ENCODE measurements around the gene WNT9A.
"Not testable (repeated sequence)": the region's sequence is repeated elsewhere in the genome, so short reads cannot be mapped to it uniquely, and the experiment has no call there.

Gene WNT9A

DNA sequence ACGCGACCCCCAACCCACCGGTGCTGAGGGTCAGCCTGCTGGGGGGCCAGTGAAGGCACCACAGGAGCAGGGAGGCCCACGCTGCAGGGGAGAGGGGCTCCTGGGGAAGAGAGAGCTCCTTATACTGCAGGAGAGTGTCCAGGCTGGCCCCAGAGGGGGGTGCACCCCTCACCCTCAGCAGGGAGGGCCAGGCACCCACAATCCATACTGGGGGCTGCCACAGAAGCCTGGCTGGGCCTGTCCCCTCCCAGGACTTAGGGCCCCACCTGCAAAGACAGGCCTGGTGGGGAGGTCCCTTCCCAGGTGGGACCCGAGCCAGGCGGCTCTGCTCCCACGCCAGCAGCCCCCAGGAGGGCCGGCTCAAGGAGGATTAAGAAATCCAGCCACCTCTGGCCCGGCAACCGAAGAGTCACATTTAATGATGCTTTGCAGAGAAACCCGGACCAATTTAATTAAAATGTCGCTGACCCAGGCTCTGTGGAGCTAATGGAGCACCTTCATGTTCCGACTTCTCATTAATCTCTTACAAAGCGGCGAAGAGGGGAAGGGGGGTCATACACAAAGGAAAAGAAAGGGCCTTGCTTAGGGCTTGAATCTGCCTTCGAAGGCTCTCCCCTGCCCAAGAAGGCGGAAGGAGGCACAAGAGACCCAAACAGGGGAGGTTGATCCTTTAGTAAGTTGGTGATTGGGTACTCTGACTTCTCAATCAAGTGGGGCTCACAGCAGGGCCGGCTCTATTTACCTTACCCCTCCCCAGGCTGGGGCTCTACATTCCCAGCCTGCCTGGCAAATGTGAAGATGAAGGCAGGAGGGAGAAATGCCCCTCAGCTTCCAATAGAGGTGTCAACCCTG is 25.0 kb downstream of the WNT9A start:
- DNase-seq, result no peak

GRCh38 chr1:227921461-227922185 is 26.1 kb downstream of the WNT9A start:
- no peak for DNase-seq

- DNase-seq, result no peak
These were observed 26.8 kb downstream of the WNT9A start for GRCh38 chr1:227920896-227921295.

DNA sequence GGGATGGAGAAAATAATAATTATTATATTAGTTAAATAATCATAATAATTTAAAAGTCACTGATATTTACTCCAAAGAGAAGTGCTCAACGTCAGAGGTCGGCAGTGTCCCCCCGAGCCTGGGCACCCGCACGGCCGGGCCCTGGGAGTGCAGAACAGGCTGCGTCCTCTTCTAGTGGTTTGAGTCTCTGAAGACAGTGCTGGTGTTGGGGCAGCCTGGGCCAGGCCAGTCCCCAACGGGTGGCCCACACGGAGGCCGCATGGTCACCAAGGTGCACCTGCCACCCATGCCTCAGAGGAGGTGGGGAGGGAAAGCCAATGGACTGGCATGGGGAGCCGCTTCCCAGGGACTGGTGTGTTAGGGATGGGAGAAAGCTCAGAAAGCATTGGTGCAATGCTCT is 27.3 kb downstream of the WNT9A start:
- no peak for DNase-seq

DNA sequence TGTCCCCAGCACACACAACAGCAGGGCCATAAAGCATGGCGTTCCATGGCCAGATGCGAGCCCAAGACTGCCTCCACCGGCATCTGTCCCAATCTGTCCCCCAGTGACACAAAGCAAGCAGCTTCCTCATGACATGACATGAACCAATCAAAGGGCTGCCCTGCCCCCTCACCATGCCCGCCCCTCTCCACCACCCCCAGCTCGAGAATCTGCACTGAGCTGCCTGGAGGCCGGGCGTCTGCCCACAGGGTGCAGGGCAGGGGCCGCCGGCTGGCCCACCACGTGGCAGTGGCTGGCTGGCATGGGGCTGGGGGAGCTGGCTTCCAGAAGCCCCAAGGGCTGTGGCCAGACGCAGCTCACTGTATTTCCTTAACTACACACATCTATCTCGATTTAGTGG is 27.8 kb downstream of the WNT9A start:
- DNase-seq, result no peak

GRCh38 chr1:227918736-227919135 is 29.0 kb downstream of the WNT9A start:
- no peak for DNase-seq

DNA sequence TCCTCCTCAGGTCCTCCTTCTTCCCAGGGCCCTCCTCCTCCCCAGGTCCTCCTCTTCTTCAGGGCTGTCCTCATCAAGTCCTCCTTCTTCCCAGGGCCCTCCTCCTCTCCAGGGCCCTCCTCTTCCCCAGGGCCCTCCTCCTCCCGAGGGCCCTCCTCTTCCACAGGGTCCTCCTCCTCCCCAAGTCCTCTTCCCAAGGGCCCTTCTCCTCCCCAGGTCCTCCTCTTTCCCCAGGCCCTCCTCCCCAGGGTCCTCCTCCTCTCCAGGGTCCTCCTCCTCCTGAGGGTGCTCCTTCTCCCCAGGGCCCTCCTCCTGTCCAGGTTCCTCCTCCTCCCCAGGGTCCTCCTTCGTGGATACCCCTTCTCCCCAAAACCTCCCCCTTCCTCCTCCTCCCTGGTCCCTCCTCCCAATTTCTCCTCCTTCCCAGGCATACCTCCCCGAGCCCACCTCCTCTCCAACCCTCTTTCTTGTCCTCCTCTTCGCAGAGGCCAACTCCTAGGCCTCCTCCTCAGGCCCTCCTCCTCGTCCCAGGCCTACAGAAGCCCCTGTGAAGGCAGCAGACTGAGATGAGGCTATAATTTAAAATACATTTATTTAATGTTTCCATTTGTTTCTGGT is 29.5 kb downstream of the WNT9A start:
- DNase-seq, result no peak

- DNase-seq, result no peak
These were observed 30.4 kb downstream of the WNT9A start for GRCh38 chr1:227917081-227917950.

DNA sequence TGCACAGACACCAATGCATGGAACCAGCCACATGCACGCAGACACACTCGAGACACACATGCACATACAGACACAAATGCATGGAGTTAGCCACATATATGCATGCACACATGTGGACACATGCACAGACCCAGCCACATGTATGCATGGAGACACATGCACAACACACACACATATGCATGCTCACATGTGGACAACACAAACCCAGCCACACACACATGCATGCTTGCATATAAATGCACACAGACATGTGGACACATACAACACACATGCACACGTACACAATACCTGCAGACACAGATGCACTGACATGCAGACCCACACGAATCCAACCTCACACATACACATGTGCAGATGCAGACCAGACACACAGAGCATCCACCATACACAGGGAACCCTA is 31.1 kb downstream of the WNT9A start:
- no peak for DNase-seq

DNA sequence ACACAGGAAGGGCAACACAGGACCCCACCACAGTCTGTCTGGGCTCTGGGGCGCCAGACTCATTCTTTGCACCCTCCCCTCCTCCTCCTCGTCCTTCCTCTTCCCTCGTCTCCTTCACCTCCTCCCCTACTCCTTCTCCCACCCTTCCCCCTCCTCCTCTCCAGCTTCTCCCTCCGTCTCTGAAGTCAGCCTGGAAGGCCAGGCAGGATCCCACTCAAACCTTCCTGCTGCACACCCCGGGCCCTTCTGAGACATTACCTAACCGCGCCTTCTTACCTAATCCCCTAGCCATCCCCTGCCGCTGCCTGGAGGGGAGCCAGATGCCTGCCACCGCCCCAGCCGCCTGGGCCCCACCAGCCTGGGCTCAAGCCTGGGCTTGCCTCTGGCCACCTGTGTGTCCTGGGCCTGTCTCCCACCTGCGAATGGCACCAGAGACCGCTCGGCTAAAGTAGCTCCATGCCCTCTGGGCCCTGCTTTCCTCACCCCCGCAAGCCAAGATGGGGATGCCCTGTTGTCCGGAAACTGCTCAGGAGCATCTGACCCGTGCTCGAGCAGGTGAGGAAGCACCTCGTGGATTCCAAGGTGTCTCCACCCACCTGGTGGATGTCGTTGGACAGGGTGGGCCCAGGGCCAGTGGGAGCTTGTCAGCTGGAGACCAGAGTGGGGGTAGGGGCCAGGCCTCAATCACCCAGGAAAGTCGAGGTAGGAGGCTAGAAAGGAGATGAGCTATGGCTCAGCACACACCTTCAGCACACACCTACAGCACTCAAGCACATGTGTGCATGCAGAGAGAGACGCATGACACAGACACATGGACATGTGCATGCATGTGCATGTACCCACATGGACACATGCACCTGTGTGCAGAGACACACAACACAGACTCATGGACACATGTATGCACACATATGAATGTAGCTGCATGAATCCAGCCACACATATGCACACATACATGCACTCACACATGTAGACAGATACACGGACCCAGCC is 31.9 kb downstream of the WNT9A start:
- DNase-seq, result no peak

DNA sequence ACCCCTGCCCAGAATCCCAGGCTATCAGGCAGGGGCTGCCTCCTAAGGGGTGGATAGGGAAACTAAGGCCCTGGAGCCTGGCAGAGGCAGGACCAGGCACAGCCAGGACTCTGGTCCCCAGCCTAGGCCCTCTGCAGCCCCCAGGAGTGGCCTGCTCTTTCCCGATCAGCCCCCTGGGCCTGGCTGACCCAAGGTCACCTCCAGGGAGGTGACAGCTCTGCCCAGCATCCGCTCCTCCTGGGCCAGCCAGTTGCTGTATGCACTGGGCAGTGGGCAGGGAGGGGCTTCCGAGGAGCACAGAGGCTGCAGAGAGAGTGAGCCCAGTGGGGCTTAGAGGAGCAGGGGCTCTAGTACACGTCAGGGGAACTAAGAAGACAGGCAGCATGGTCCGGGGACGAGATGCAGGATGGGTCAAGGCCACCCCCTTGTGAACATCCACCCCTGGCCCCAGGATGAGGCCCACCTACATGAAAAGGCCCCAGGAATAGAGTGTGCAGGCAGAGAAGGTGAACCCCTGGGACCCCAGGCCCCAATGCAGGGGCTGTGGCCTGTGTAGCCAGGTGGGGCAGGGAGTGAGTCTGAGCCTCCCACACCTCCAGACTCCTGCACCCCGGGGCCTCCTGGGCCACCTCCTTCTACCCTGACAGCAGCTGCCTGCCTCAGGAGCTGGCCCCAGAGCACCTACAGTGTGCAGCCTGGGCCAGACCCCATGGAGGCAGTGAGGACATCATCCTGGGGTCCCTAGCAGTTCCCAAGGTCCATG is 32.8 kb downstream of the WNT9A start:
- DNase-seq, result no peak

DNA sequence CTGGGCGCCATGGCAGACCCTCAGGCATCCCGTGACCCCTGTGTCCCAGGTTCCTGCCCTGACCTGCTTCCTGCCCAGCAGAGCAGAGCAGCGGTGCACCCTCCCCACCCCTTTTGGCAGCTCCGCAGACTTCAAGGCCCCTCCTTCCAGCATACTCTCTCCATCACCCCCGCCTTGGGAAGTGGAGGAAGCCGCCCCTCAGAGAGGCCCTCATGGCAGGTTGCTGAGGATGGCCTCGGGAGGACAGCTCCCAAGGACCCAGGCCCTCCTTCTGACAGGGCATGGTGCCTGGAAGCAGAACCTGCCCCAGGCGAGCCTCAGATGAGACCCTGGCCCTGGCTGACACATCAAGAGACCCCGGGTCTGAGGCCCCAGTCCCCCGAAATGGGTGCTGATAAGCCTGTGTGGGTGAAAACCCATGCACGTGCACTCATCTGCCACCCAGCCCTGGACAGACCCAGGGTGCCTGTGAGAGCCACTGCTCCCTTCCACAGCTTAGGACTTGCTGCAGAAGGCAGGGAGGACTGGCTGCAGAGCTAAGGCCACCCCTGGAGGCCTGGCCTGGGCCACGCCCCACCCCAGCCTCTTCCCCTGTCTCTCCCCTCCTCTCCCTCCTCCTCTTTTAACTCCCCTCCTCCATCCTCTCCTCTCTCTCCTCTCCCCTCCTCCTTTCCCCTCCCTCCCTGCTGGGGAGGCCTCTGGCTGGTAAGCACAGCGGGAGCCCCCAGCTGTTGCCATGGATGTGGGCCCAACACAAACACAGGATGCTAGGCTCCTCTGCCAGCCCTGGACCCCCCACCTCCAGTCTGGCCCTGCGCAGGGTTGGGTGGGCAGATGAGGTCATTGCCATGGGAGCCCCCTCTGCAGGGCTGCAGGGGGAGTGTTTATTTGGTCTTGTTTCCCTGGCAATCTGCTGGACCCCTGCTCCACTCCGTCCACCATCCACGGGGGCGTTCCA is 33.7 kb downstream of the WNT9A start:
- DNase-seq, result no peak

- DNase-seq, result no peak
These were observed 34.4 kb downstream of the WNT9A start for GRCh38 chr1:227913396-227913763.

- DNase-seq, result no peak
These were observed 34.9 kb downstream of the WNT9A start for GRCh38 chr1:227912866-227913265.

GRCh38 chr1:227911376-227911775 is 36.4 kb downstream of the WNT9A start:
- DNase-seq, result no peak

GRCh38 chr1:227910511-227911153 is 37.1 kb downstream of the WNT9A start:
- no peak for DNase-seq

DNA sequence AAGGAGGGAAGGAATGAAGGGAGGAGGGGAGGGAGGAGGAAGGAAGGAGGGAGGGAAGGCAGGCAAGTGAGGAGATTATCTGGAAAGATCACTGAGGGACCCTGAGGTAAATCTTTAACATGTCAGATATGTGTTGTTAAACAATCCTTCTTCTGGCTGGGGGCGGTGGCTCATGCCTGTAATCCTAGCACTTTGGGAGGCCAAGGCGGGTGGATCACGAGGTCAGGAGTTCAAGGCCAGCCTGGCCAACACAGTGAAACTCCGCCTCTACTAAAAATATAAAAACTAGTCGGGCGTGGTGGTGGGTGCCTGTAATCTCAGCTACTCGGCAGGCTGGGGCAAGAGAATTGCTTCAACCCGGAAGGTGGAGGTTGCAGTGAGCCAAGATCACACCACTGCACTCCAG is 37.8 kb downstream of the WNT9A start:
- DNase-seq, result not testable (repeated sequence)

DNA sequence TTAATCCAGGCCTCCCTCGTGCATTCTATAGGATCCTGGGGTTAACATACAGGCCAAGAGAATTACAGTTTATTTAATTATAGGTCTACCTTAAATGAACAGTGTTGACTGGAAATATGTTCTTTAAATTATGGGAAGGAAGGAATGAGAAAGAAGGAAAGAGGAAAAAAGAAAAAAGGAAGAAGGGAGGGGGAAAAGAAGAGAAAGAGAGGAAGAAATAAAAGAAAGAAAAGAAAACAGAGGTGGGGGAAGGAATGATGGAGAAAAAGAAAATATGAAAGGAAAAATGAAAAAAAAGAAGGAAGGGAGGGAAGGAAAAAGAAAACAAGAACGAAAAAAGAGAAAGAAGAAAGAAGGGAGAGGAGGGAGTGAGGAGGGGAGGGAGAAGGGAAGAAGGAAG is 38.5 kb downstream of the WNT9A start:
- DNase-seq, result no peak

GRCh38 chr1:227908359-227908758 is 39.4 kb downstream of the WNT9A start:
- no peak for DNase-seq
